ENCODE data around the gene LYRM4. TPM values are rescaled to one million over a fixed set of nuclear protein-coding genes. Genes with fewer than 3 reads are reported as not detected.

Gene LYRM4
- total RNA-seq, 1 donor from 2014 or later = 39.3 TPM

GRCh38 chr6:5215159-5215558 lies 45.6 kb downstream of the LYRM4 start:
- no peak overlapping the region for H3K4me3 Mint-ChIP-seq
- DNase-seq (ENCODE audit: low read depth, low spot score) = no peak
- H3K27ac Mint-ChIP-seq (ENCODE audit: unreplicated experiment) = no peak overlapping the region
- peaks cover 23% of the 10 kb centered on the region for H3K4me1 Mint-ChIP-seq
- no peaks in the 10 kb centered on the region for H3K9me3 Mint-ChIP-seq
- peaks cover 2% of the 10 kb centered on the region for H3K36me3 Mint-ChIP-seq (ENCODE audit: low read depth)
- H3K27me3 Mint-ChIP-seq (ENCODE audit: low read depth) = no peaks in the 10 kb centered on the region
- no peak for TF ChIP-seq CTCF (conservative IDR thresholded peaks at IDR 0.05)

GRCh38 chr6:5214570-5215052 lies 46.1 kb downstream of the LYRM4 start:
- peak; percentile 68 for TF ChIP-seq CTCF (conservative IDR thresholded peaks at IDR 0.05)
- peak; percentile 44 for DNase-seq (ENCODE audit: low read depth, low spot score)
- Mint-ChIP-seq H3K9me3 (no peaks in the 10 kb centered on the region), H3K4me3 (no peak overlapping the region), H3K4me1 (peaks cover 18% of the 10 kb centered on the region), H3K36me3 (ENCODE audit: low read depth) (peaks cover 2% of the 10 kb centered on the region), H3K27ac (ENCODE audit: unreplicated experiment) (no peak overlapping the region), H3K27me3 (ENCODE audit: low read depth) (no peaks in the 10 kb centered on the region)

GRCh38 chr6:5213836-5214235 lies 46.9 kb downstream of the LYRM4 start:
- TF ChIP-seq CTCF (conservative IDR thresholded peaks at IDR 0.05) = no peak
- no peaks in the 10 kb centered on the region for H3K27me3 Mint-ChIP-seq (ENCODE audit: low read depth)
- no peaks in the 10 kb centered on the region for H3K9me3 Mint-ChIP-seq
- DNase-seq (ENCODE audit: low read depth, low spot score) = no peak
- H3K36me3 Mint-ChIP-seq (ENCODE audit: low read depth) = peaks cover 2% of the 10 kb centered on the region
- H3K27ac Mint-ChIP-seq (ENCODE audit: unreplicated experiment) = peak overlapping the region; percentile 81
- H3K4me3 Mint-ChIP-seq = no peak overlapping the region
- H3K4me1 Mint-ChIP-seq = peaks cover 11% of the 10 kb centered on the region

GRCh38 chr6:5211492-5211891 lies 49.3 kb downstream of the LYRM4 start:
- Mint-ChIP-seq H3K4me1 (peaks cover 22% of the 10 kb centered on the region), H3K36me3 (ENCODE audit: low read depth) (peaks cover 2% of the 10 kb centered on the region), H3K27ac (ENCODE audit: unreplicated experiment) (no peak overlapping the region), H3K27me3 (ENCODE audit: low read depth) (no peaks in the 10 kb centered on the region), H3K4me3 (no peak overlapping the region), H3K9me3 (no peaks in the 10 kb centered on the region)
- DNase-seq (ENCODE audit: low read depth, low spot score) = no peak
- TF ChIP-seq CTCF (conservative IDR thresholded peaks at IDR 0.05) = no peak

- H3K27ac Mint-ChIP-seq (ENCODE audit: unreplicated experiment) = no peak overlapping the region
- no peak overlapping the region for H3K4me3 Mint-ChIP-seq
Measured at GRCh38 chr6:5208471-5208971, 52.2 kb downstream of the LYRM4 start.

More at GRCh38 chr6:5208471-5208971, 52.2 kb downstream of the LYRM4 start:
- DNase-seq (ENCODE audit: low read depth, low spot score) = no peak
- no peaks in the 10 kb centered on the region for H3K9me3 Mint-ChIP-seq
- no peaks in the 10 kb centered on the region for H3K27me3 Mint-ChIP-seq (ENCODE audit: low read depth)
- peaks cover 46% of the 10 kb centered on the region for H3K4me1 Mint-ChIP-seq
- TF ChIP-seq CTCF (conservative IDR thresholded peaks at IDR 0.05) = no peak
- H3K36me3 Mint-ChIP-seq (ENCODE audit: low read depth) = no peaks in the 10 kb centered on the region

All from neural crest cell (in vitro differentiated cells).